AG20443 (cell line): ENCODE measurements around the gene ADRB2.

ENCODE experiments used
- DNase-seq: peaks from one replicate; pipeline ENCODE4 v3.0.0; 2012; ENCODE audit warnings: low spot score, mixed read lengths

The ADRB2 gene

GRCh38 chr5:148831590-148832565 lies 5.5 kb downstream of the ADRB2 start:
- DNase-seq, result no peak

GRCh38 chr5:148833122-148833521 lies 6.7 kb downstream of the ADRB2 start:
- no peak for DNase-seq

DNA sequence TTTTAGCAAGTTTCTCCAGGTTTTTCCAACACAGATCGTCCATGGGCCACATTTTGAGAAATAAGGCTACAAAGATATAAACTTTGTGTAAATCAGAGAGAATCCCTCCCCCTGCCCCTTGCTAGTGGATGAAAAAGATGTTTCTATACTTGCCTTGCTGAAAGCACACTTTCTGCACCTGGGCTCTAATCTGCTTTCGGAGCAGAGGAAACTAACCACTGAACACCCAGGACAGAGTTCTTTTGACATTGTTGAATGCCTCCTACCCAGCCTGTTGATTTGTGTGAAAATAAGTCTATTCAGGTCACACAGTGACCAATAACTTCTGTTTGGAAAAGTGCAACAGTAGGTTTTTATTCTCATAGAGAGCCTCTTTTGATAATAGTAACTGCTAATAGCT lies 7.5 kb downstream of the ADRB2 start:
- no peak for DNase-seq

GRCh38 chr5:148834689-148835088 lies 8.3 kb downstream of the ADRB2 start:
- DNase-seq, result no peak

DNA sequence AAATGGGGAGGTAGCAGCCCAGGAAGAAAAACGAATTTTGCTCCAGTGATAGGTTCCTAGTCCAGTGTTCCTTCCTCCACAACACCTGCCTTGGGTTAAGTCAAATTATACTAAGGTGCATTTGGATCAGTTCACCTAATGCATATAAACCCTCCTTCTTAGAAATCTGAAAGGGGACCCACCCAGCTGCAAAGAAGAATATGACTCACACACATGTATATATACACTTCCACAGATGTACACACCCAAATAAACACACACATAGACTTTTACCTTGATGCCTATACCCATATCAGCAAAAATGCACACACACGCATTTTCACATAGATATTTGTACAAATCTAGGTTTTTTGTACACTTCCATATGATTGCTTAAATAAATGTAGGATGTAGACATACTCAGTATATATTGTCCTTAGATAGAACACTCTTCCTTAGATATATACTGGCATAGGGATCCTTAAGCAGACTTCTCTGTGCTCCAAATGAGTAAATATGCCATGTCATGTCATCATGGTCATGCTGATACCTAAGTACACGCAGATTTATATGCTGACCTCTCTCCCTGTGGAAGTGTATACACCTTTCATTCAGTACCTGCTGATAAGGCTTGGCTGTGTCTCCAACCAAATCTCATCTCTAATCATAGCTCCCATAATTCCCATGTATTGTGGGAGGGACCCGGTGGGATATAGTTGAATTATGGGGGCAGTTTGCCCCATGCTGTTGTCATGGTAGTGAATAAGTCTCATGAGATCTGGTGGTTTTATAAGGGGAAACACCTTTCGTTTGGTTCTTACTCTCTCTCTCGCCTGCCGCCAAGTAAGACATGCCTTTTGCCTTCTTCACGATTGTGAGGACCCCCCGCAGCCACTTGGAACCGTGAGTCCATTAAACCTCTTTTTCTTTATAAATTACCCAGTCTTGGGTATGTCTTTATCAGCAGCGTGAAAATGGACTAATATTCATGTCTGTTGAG lies 10.2 kb downstream of the ADRB2 start:
- no peak for DNase-seq

GRCh38 chr5:148837383-148837782 lies 11.0 kb downstream of the ADRB2 start:
- no peak for DNase-seq

- no peak for DNase-seq
Measured at GRCh38 chr5:148838357-148838756, 11.9 kb downstream of the ADRB2 start.

- no peak for DNase-seq
Measured at GRCh38 chr5:148839960-148840359, 13.5 kb downstream of the ADRB2 start.

DNA sequence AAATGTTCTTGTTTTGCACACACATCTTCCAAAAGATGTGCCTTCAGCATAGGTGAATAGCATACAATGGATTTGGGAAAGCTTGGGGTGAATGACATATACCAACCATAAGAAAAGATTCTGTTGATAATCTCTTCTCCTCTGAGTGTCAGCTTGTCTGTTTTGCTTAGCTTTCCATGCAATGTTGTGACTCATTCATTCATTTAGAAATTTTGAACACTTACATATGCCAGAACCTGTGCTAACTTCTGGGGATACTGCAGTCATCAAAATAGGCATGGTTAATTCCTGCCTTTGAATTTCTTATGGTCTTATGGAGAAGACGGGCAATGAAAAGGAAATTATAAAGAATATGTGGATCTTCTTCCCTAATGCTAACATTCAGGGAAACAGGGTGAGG lies 14.1 kb downstream of the ADRB2 start:
- no peak for DNase-seq

GRCh38 chr5:148841519-148841918 lies 15.1 kb downstream of the ADRB2 start:
- no peak for DNase-seq

- no peak for DNase-seq
Measured at GRCh38 chr5:148842161-148842560, 15.8 kb downstream of the ADRB2 start.

DNA sequence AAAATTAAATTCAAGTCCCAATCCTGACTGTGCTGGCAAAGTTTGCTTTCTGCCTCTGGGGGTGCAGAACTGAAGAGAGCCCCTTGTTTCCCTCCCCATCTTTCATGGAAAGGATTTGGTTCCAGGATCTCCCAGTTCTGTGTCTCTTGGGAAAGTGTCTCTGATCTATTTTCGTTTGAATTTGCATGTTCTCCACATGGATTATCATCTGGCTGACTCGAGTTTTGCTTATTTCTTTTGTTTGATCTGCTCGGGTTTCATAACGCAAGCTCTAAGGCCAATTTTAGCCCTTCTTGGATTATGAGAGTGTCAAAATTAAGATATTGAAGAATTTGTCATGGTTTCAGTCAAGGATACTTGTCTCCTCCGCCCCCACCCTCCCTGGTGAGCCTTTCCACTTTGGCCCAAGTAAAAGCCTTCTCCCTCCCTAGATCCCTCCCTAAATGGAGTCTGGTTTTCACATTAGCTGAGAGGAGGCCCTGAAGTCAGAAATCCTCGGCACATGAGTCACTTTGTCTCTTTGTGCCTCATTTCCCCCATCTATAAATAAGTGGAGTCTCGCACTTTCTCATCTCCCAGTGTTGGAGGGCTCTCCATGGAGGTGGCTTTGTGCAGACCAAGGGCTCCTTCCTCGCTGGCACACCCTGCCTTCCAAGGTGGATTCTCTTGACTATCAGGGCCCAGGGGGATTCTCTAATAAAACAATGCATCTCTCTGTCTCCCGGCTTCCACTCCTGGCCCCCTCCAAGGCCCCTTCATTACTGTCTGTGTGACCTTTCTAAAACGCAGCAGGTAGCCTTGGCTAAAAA lies 17.3 kb downstream of the ADRB2 start:
- DNase-seq, result peak; percentile 44

DNA sequence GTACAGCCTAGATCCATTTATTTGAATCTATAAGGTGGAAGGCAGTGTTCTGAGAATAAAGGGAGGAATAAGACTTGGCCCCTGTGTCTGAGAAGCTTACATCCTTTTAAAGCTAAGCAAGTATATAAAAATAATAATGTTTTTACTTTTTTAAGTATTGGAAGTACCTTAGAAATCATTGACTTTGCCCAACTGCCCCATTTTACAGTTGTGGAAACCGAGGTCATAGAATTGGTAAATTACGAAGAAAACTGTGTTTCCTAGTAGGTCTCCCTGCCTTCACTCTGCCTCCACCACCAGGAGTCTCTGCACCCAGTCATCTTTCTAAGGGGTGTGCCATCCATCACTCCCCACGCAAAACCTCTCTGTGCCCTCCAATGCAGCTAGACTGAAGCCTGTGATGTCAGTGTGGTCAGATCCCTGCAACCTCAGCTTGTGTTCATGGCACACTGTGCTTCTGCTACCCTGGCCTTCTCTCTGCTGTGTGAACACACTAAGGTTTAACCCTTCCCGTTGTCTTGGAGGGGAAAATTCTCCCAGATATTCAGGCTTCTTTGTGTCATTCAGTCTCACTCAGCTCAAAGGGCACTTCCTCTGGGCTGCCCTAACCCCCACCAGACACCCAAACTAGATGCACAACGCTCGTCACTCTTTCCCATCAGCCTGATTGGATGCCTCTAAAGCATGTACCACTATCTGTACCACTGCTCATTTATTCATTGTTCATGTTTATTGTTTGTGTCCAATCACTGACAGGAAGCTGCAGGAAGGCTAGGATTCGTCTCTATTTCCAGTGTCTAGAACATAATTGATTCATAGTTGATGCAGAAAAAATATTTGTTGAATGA lies 18.2 kb downstream of the ADRB2 start:
- DNase-seq, result no peak

- no peak for DNase-seq
Measured at GRCh38 chr5:148846930-148847329, 20.5 kb downstream of the ADRB2 start.

DNA sequence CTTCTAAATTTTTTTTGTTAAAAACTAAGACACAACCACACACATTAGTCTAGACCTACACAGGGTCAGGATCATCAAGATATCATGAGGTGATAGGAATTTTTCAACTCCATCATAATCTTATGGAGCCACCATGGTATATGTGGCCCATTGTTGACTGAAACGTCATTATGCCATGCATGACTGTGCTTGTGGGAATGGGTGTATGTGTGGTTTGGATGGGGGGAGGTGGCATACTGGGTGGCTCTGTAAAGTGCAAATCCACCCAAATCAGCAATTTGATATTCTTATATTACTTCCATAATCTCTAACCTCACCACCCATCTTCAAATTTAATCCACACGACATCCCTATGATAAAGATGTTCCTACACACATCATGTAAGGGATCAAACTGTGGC lies 21.0 kb downstream of the ADRB2 start:
- DNase-seq, result no peak

GRCh38 chr5:148848393-148849031 lies 22.1 kb downstream of the ADRB2 start:
- no peak for DNase-seq

DNA sequence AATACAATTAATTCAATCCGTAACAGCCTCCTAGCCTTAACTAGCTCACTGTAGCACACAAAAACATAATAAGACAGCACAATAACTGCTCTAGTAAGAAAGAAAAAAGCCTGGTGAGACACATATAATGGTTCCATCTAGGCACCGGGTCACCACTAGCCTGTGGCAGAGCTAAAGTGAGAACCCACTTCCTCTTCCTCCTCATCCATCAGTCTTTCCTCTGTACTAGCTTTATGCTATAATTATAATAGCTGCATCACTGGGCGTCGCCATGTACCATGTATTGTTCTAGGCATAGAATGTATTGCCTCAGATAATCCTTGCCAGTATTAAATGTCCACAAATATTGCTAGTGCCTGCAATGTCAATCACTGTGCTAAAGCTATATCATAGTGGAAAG lies 23.1 kb downstream of the ADRB2 start:
- DNase-seq, result no peak

- DNase-seq, result no peak
Measured at GRCh38 chr5:148850836-148851235, 24.4 kb downstream of the ADRB2 start.

DNA sequence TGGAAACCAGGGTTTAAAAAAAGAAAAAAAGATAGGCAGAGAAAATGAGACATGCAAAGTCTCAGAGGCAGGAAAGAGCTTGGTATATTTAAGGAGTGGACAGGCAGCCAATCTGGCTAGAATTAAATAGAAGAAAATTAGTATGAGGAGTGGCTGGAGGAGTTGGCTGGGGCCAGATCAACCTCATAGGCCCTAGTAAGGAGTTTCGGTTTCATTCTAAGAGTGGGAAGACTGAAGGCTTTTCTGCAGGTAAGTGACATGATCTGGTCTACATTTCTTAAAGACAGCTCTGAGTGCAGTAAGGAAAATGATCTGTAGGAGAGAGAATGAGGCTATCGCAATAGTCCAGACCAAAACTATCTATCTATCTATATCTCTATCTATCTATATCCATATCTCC lies 27.5 kb downstream of the ADRB2 start:
- no peak for DNase-seq

GRCh38 chr5:148855249-148856008 lies 29.0 kb downstream of the ADRB2 start:
- DNase-seq, result no peak
